HFF-Myc (cell line): ENCODE results near the gene GNAI2.

Experiments
- DNase-seq: peaks from one replicate; pipeline ENCODE4 v3.0.0-alpha.2; 2011; ENCODE audit warnings: low read depth; ENCODE audit errors: extremely low read depth
- H3K4me3 ChIP-seq: replicated peaks from 2 replicates; pipeline ENCODE4 v1.5.1; 2011; ENCODE audit warnings: low read depth, mild to moderate bottlenecking, control low read depth, low read length
- CTCF ChIP-seq: IDR thresholded peaks from 2 replicates; pipeline ENCODE4 v1.5.1; 2012; ENCODE audit warnings: mild to moderate bottlenecking, low read depth, low read length, control low read depth; ENCODE audit errors: missing control alignments

GNAI2 gene

DNA sequence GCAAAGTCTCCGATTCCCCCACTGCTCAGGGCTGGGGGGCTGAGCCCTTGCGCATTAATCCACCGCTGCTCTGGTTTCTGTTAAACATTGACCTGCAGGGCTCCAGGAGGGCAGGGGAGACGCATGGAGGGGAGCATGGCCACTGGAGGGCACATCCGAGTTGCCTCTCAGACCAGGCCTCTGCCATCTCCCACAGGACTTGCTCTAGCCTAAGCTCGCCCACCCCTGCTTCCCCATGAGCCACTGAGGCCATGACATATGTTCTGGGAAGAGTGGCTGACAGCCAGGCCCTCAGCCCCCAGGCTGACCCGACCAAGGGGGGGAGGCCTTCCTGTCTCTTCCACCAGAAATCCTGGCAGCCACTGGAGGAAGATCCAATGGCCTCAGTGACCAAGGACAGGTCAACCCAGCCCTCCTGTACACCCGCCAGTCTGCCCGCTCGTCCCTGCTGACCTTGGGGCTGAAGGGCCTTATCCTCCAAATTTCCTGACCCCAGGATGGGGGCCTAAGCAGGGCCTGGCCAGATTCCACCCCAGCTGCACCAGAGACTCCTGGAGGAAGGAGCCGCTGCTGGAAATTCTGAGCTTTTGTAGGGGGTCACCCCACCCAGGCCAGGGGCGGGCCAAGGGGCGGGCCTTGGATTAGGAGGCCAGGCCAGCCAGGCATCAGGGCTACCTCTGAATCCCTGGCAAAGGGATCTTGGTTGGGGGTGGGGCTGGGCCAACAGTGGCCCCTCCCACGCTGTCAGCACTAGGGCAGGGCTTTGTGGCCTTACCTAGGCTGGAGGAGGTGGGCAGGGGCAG lies 67.2 kb downstream of the GNAI2 start, which contains the start of gene HYAL1:
Gene HYAL1, minus strand, starts transcription at position 562 of the 803 bp plus-strand sequence. CDS start 618 bp downstream, outside the sequence.
- no peak within 1 kb of the TSS for H3K4me3 ChIP-seq
- DNase-seq: no peak
- peak; percentile 17 for TF ChIP-seq CTCF

- no peak for DNase-seq
- no peak for TF ChIP-seq CTCF
- no peak overlapping the region for H3K4me3 ChIP-seq
These were observed 68.6 kb downstream of the GNAI2 start for GRCh38 chr3:50304601-50305000.
